HFFc6 (cell line): Measurements from ENCODE around the gene TBC1D5. TPM values are rescaled to one million over a fixed set of nuclear protein-coding genes. Genes with fewer than 3 reads are reported as not detected.

ENCODE experiments used
- DNase-seq: peaks from one replicate; pipeline ENCODE4 v3.0.0-alpha.2; 2018
- H3K27ac Mint-ChIP-seq: 2 replicates; pipeline ENCODE4 v1.8.0; 2020; ENCODE audit warnings: mild to moderate bottlenecking, mixed read lengths
- H3K27me3 Mint-ChIP-seq: 2 replicates; pipeline ENCODE4 v1.8.0; 2021; ENCODE audit warnings: mild to moderate bottlenecking, moderate library complexity, mixed read lengths; ENCODE audit not compliant: insufficient read depth
- H3K36me3 Mint-ChIP-seq: 2 replicates; pipeline ENCODE4 v1.8.0; 2021; ENCODE audit warnings: low read depth, mixed read lengths
- H3K4me1 Mint-ChIP-seq: 2 replicates; pipeline ENCODE4 v1.8.0; 2020; ENCODE audit warnings: low read depth, mixed read lengths
- H3K4me3 Mint-ChIP-seq: 2 replicates; pipeline ENCODE4 v1.8.0; 2020; ENCODE audit warnings: mild to moderate bottlenecking, moderate library complexity, mixed read lengths
- H3K9me3 Mint-ChIP-seq: 2 replicates; pipeline ENCODE4 v1.8.0; 2020; ENCODE audit warnings: mild to moderate bottlenecking, mixed read lengths
- CTCF ChIP-seq: fragments of 200-600 bp; sonication (generic); IDR thresholded peaks from 2 replicates; pipeline ENCODE4 v1.5.0; 2021; ENCODE audit warnings: antibody characterized with exemption, mild to moderate bottlenecking
- total RNA-seq, 6 experiments: library from RNA; stranded (reverse); fragmentation: NEBNext Ultra II Directional; extraction: Animal tissue kit (Norgen Biotek cat#: 25700); gene quantifications; 2 replicates in 1 of 6; 3 replicates in 5 of 6; pipeline ENCODE4 v1.2.3, GENCODE V29; 2021

Gene TBC1D5
- total RNA-seq, 6 experiments from 2014 or later: 37.2 to 46.0 (median 40.1) TPM

GRCh38 chr3:17110660-17111396, 631.6 kb downstream of the TBC1D5 start:
- Mint-ChIP-seq H3K27me3 (no peaks in the 10 kb centered on the region; the same call in 1 of the 2 replicates), H3K36me3 (no peaks in the 10 kb centered on the region), H3K27ac (no peak overlapping the region), H3K4me3 (no peak overlapping the region), H3K4me1 (peaks cover 10% of the 10 kb centered on the region), H3K9me3 (no peaks in the 10 kb centered on the region)
- no peak for DNase-seq
- TF ChIP-seq CTCF: no peak
